Fibroblast of villous mesenchyme (primary cell): ENCODE measurements around the gene TBC1D22B. TPM values are rescaled to one million over a fixed set of nuclear protein-coding genes. Genes with fewer than 3 reads are reported as not detected.

Experiments
- DNase-seq: peaks from one replicate; pipeline ENCODE4 v3.0.0-alpha.2; 2010; ENCODE audit warnings: low read depth
- H3K4me3 ChIP-seq: 2 replicates; pipeline ENCODE4 v1.5.1; 2011; ENCODE audit warnings: low read depth, mild to moderate bottlenecking, low read length
- CTCF ChIP-seq: IDR thresholded peaks from 2 replicates; pipeline ENCODE4 v1.5.1; 2012; ENCODE audit warnings: low read depth, mild to moderate bottlenecking, low read length; ENCODE audit not compliant: insufficient read depth
- total RNA-seq: library from RNA; depleted of rRNA; stranded (reverse); fragments of >200 nt; gene quantifications from 2 replicates; pipeline ENCODE4 v1.2.3, GENCODE V29; 2012

Gene TBC1D22B
- total RNA-seq, 1 donor, result 10.8 TPM

- no peak for DNase-seq
- H3K4me3 ChIP-seq, result no peak overlapping the region
- TF ChIP-seq CTCF, result no peak
Measured at GRCh38 chr6:37225350-37226169, 32.0 kb upstream of the TBC1D22B start.

GRCh38 chr6:37230104-37230503 is 27.5 kb upstream of the TBC1D22B start:
- TF ChIP-seq CTCF, result no peak
- DNase-seq, result no peak
- H3K4me3 ChIP-seq, result no peak overlapping the region

- DNase-seq, result no peak
- no peak overlapping the region for H3K4me3 ChIP-seq
- no peak for TF ChIP-seq CTCF
Measured at GRCh38 chr6:37232430-37233017, 25.0 kb upstream of the TBC1D22B start.

GRCh38 chr6:37233541-37233940 is 24.0 kb upstream of the TBC1D22B start:
- DNase-seq, result no peak
- H3K4me3 ChIP-seq, result no peak overlapping the region
- no peak for TF ChIP-seq CTCF

- no peak for DNase-seq
- no peak overlapping the region for H3K4me3 ChIP-seq
- TF ChIP-seq CTCF, result no peak
Measured at GRCh38 chr6:37236921-37237320, 20.7 kb upstream of the TBC1D22B start.

- TF ChIP-seq CTCF, result no peak
- DNase-seq, result no peak
Measured at GRCh38 chr6:37237789-37238188, 19.8 kb upstream of the TBC1D22B start.

More at GRCh38 chr6:37237789-37238188, 19.8 kb upstream of the TBC1D22B start:
- no peak overlapping the region for H3K4me3 ChIP-seq
